Tibial nerve (tissue), 4 donors: ENCODE measurements around the gene ALDH1A3.
A peak's percentile ranks its signal among the peaks of the same experiment; 100 is the strongest.

Experiments used
- EP300 ChIP-seq, 2 donors: sonication (generic); formaldehyde crosslinking; IDR thresholded peaks; one replicate each; pipeline ENCODE4 v1.6.1; 2017; ENCODE audit warnings: antibody characterized with exemption in 2 of 2, mild to moderate bottlenecking in 1 of 2
- TF ChIP-seq, protein P1 (sequence below), 5 experiments: fragments of 200-600 bp in 3 of 5; fragments of 450-650 bp in 2 of 5; sonication (generic) in 3 of 5; IDR thresholded peaks; one replicate each; pipeline ENCODE4 v1.5.1; 2016 to 2019; ENCODE audit warnings: antibody characterized with exemption in 5 of 5, mild to moderate bottlenecking in 3 of 5, moderate library complexity in 2 of 5

DNA sequence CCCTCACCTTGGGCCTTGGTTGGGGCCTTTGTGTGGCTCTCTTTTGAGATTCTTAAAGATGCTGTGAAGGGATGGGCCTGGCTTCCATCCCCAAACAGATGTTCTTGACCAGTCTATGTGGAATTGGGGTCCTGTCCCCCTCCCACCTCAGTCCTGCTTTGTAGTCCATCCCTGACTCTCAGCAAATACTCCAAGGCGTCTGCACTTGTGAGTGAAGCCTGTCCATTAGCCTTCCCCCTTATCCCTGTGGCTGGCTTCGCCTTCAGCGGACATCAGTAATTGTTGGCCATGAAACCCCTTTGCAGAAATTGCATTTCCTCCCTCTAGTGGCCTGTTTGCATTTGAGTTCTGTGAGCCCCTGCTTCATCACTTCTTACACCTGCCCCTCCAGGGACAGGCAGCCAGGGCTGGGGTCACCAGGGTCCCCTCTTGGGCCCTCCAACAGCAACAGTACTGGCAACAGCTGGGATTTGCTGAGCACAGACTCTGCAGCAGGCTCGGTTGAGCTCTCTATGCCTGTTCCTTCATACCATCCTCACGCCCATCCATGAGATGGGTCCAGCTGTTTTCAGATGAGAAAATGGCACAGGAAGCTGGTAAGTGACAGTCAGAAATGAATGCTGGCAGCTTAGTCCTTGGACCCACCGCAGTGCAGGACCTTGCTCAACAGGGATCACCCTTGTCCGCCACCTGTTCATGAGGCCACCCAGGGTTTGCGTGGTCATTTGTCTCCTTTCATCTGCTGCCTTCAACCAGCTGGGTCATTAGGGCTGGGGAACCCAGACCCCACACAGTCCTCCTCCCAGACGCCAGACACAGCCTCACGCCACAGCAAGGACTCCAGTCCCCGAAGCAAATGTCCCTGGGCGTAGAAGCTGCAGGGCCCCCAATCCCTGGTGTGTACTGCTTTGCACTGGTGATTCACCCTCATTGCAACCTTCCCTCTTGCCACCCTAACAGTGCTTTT lies 30.6 kb downstream of the ALDH1A3 start:
- TF ChIP-seq, protein P1, sequence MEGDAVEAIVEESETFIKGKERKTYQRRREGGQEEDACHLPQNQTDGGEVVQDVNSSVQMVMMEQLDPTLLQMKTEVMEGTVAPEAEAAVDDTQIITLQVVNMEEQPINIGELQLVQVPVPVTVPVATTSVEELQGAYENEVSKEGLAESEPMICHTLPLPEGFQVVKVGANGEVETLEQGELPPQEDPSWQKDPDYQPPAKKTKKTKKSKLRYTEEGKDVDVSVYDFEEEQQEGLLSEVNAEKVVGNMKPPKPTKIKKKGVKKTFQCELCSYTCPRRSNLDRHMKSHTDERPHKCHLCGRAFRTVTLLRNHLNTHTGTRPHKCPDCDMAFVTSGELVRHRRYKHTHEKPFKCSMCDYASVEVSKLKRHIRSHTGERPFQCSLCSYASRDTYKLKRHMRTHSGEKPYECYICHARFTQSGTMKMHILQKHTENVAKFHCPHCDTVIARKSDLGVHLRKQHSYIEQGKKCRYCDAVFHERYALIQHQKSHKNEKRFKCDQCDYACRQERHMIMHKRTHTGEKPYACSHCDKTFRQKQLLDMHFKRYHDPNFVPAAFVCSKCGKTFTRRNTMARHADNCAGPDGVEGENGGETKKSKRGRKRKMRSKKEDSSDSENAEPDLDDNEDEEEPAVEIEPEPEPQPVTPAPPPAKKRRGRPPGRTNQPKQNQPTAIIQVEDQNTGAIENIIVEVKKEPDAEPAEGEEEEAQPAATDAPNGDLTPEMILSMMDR (IDR thresholded peaks at IDR 0.05), result peak in 2 of 5 experiments; percentile 9 to 13
- TF ChIP-seq EP300 (IDR thresholded peaks at IDR 0.05), result no peak
